Cardiac muscle cell (in vitro differentiated cells and primary cell): Measurements from ENCODE around the gene RFXAP. TPM values are rescaled to one million over a fixed set of nuclear protein-coding genes. Genes with fewer than 3 reads are reported as not detected.

Source experiments
- DNase-seq, 2 donors: peaks; one replicate each; pipeline versions ENCODE4 v3.0.0 to v3.0.0-alpha.2; 2010 to 2017; ENCODE audit warnings: low read depth in 1 of 2, low spot score in 1 of 2
- H3K27ac ChIP-seq: fragments of 200-600 bp; sonication (generic); 2 replicates; pipeline ENCODE4 v1.5.1; 2016
- H3K27me3 ChIP-seq: fragments of 200-600 bp; sonication (generic); 2 replicates; pipeline ENCODE4 v1.6.0; 2016; ENCODE audit warnings: control low read depth
- H3K36me3 ChIP-seq: fragments of 200-600 bp; sonication (generic); 2 replicates; pipeline ENCODE4 v1.5.1; 2016; ENCODE audit warnings: control low read depth
- H3K4me1 ChIP-seq: fragments of 200-600 bp; sonication (generic); 2 replicates; pipeline ENCODE4 v1.8.1; 2017; ENCODE audit warnings: low read depth, mild to moderate bottlenecking, mixed run types
- H3K4me3 ChIP-seq: fragments of 200-600 bp; sonication (generic); 2 replicates; pipeline ENCODE4 v1.5.1; 2016; ENCODE audit warnings: mild to moderate bottlenecking
- H3K9me3 ChIP-seq: fragments of 200-600 bp; sonication (generic); 2 replicates; pipeline ENCODE4 v1.5.1; 2017; ENCODE audit warnings: low read depth, mild to moderate bottlenecking, control low read depth
- CTCF ChIP-seq: IDR thresholded peaks from 2 replicates; pipeline ENCODE4 v1.5.1; 2012; ENCODE audit warnings: low read depth, mild to moderate bottlenecking, low read length
- polyA plus RNA-seq: library from polyadenylated mRNA; unstranded; fragments of >200 nt; fragmentation: Nextera tagmentation; extraction: Ambion mirVana; gene quantifications from 2 replicates; pipeline ENCODE4 v1.2.1, GENCODE V29; 2016
- total RNA-seq: library from RNA; depleted of rRNA; stranded (reverse); fragments of >200 nt; gene quantifications from 2 replicates; pipeline ENCODE4 v1.2.3, GENCODE V29; 2016

Gene RFXAP
- total RNA-seq (3.9 and 10.5 TPM in 2 replicates), polyA plus RNA-seq (10.5 and 17.6 TPM in 2 replicates)

GRCh38 chr13:36818804-36819738, at the start of gene RFXAP:
Gene RFXAP, plus strand, starts transcription at chr13:36819222. Its CDS starts 136 bp downstream, at chr13:36819358.
- Histone ChIP-seq H3K27ac (peak within 1 kb of the TSS; percentile 62), H3K4me1 (peaks cover 6% of the 10 kb centered on the region), H3K9me3 (no peaks in the 10 kb centered on the region), H3K4me3 (peak within 1 kb of the TSS; percentile 66), H3K27me3 (no peaks in the 10 kb centered on the region), H3K36me3 (no peaks in the 10 kb centered on the region)
- no peak for TF ChIP-seq CTCF
- peak; percentile 92 to 94 for DNase-seq

- Histone ChIP-seq H3K4me1 (no peaks in the 10 kb centered on the region), H3K36me3 (no peaks in the 10 kb centered on the region), H3K27ac (no peak overlapping the region), H3K4me3 (no peak overlapping the region), H3K27me3 (no peaks in the 10 kb centered on the region), H3K9me3 (no peaks in the 10 kb centered on the region)
- DNase-seq = no peak
- TF ChIP-seq CTCF = no peak
These were observed 49.5 kb upstream of the RFXAP start for GRCh38 chr13:36769545-36769944.

GRCh38 chr13:36770741-36771140, 48.3 kb upstream of the RFXAP start:
- H3K27ac ChIP-seq = no peak overlapping the region
- no peak for TF ChIP-seq CTCF

GRCh38 chr13:36772853-36773252, 46.2 kb upstream of the RFXAP start:
- Histone ChIP-seq H3K27me3 (no peaks in the 10 kb centered on the region), H3K4me3 (no peak overlapping the region), H3K4me1 (no peaks in the 10 kb centered on the region), H3K9me3 (no peaks in the 10 kb centered on the region), H3K36me3 (no peaks in the 10 kb centered on the region), H3K27ac (no peak overlapping the region)
- no peak for DNase-seq
- no peak for TF ChIP-seq CTCF

More at GRCh38 chr13:36770741-36771140, 48.3 kb upstream of the RFXAP start:
- Histone ChIP-seq H3K9me3 (no peaks in the 10 kb centered on the region), H3K27me3 (no peaks in the 10 kb centered on the region), H3K4me3 (no peak overlapping the region), H3K4me1 (no peaks in the 10 kb centered on the region), H3K36me3 (no peaks in the 10 kb centered on the region)
- DNase-seq = no peak

GRCh38 chr13:36774931-36775330, 44.1 kb upstream of the RFXAP start:
- H3K9me3 ChIP-seq = no peaks in the 10 kb centered on the region
- H3K4me1 ChIP-seq = no peaks in the 10 kb centered on the region
- TF ChIP-seq CTCF = no peak
- H3K27me3 ChIP-seq = no peaks in the 10 kb centered on the region
- no peaks in the 10 kb centered on the region for H3K36me3 ChIP-seq
- no peak overlapping the region for H3K27ac ChIP-seq
- DNase-seq = peak in 1 of 2 donors; percentile 40
- no peak overlapping the region for H3K4me3 ChIP-seq
